GM12875 (cell line): ENCODE measurements around the gene DUSP23.

Source experiments
- H3K4me3 ChIP-seq: one replicate; pipeline ENCODE4 v1.5.1; 2011; ENCODE audit warnings: low read depth, low read length, control low read depth
- TF ChIP-seq, protein P1 (sequence below): IDR thresholded peaks from 2 replicates; pipeline ENCODE4 v1.5.1; 2011; ENCODE audit warnings: low read depth, mild to moderate bottlenecking, control low read depth, inconsistent platforms, low read length, moderate library complexity, borderline replicate concordance; ENCODE audit not compliant: insufficient read depth

DUSP23 gene

DNA sequence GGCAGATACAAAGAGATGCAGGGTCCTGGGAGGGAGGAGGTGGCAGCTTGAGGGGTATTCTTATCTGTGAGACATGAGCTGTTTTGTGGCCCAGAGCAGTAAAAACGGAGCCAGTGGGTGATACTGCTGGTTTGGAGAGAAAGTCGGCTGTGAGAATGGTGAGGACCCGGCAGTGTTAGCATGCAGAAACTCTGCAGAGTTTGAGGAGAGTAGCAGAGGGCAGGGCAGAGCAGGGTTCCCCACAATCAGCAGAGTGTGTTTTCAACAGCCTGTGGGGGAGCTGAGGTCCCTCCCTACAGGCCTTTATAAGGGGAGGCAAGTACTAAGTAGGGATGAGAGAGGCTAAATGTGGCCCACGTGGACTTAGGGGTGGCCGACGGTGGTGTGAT, 46.3 kb downstream of the DUSP23 start:
- TF ChIP-seq, protein P1, sequence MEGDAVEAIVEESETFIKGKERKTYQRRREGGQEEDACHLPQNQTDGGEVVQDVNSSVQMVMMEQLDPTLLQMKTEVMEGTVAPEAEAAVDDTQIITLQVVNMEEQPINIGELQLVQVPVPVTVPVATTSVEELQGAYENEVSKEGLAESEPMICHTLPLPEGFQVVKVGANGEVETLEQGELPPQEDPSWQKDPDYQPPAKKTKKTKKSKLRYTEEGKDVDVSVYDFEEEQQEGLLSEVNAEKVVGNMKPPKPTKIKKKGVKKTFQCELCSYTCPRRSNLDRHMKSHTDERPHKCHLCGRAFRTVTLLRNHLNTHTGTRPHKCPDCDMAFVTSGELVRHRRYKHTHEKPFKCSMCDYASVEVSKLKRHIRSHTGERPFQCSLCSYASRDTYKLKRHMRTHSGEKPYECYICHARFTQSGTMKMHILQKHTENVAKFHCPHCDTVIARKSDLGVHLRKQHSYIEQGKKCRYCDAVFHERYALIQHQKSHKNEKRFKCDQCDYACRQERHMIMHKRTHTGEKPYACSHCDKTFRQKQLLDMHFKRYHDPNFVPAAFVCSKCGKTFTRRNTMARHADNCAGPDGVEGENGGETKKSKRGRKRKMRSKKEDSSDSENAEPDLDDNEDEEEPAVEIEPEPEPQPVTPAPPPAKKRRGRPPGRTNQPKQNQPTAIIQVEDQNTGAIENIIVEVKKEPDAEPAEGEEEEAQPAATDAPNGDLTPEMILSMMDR, result no peak
- H3K4me3 ChIP-seq, result no peak overlapping the region

DNA sequence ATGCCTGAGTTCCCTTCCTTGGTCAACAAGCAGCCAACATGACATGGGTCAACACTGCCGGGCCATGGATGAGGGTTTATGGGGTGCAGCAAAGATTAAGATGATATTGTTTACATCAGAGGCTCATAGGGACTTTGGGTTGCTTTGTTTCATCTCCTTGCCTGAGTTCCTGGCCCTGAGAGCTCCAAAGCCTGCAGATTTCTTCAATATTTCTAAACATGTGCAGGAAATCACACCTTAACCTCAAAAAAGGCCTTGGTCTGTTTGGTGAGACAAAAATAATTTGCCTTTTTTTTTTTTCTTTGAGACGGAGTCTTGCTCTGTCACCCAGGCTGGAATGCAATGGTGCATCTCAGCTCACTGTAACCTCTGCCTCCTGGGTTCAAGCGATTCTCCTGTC, 46.8 kb downstream of the DUSP23 start:
- no peak overlapping the region for H3K4me3 ChIP-seq
- TF ChIP-seq, protein P1, result no peak

DNA sequence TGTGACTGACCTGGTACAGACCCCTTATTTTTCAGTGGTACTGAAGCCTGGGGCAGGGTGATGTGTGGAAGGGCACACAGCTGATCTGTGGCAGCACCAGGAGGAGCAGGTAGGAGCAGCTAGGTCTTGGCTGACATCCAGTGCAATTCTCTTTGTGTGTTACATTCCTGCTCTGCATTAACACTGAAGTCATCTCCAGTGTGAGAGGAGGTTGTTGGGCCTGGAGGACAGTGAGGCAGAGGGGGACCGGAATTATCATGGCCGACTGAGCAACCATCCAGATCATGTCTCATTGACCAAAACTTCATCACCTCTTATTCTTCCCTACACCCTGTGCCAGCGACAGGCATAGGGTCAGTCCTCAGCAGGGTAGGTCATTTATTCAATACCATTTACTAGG, 47.4 kb downstream of the DUSP23 start:
- TF ChIP-seq, protein P1, result no peak
- H3K4me3 ChIP-seq, result no peak overlapping the region

DNA sequence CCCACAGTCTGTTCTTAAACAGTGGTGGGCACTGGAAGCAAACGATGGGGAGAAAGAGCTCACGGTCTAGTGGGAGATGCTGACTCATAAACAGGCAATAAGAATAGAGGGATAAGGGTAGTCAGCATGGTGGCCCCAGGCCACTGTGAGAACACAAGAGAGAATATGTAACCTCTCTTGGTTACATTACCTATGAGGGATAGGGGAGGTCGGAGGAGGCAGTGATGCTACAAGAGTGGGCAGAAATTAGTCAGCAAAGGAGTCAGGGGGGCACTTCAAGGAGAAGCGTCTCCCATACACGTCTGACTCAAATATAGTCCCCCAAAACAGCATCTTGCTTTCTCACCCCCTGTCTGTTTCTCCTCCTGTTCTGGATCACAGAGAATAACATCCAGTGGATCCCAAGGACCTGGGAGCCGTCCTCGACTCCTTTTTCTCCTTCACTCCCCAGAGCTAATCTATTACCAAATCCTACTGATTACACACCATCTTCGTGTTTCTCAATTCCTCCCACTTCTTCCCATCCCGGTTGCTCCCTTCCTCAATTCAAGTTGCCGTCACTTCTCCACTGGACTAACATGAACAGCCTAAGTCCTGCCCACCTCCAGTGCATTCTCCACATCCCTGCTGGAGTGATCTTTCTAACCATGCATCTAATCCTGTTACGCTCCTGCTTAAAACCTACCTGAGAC, 48.0 kb downstream of the DUSP23 start:
- H3K4me3 ChIP-seq, result no peak overlapping the region
- TF ChIP-seq, protein P1, result no peak

DNA sequence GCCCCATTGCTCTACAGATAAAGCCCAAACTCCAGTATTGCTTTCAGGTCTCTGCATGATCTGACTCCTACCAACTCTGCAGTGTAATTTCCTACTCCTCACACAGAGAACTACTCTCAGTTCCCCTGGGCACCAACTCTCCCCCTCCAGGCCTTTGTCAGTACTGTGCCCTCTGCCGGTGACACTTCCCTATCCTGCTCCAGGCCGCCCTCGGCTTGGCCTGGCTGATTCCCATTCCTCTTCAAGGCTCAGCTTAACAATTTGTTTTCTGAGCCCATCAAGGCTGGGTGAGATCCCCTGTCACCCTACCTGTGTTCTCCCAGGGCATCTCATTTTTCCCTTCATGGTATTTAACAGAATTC, 48.5 kb downstream of the DUSP23 start:
- H3K4me3 ChIP-seq, result no peak overlapping the region
- TF ChIP-seq, protein P1, result peak; percentile 64

DNA sequence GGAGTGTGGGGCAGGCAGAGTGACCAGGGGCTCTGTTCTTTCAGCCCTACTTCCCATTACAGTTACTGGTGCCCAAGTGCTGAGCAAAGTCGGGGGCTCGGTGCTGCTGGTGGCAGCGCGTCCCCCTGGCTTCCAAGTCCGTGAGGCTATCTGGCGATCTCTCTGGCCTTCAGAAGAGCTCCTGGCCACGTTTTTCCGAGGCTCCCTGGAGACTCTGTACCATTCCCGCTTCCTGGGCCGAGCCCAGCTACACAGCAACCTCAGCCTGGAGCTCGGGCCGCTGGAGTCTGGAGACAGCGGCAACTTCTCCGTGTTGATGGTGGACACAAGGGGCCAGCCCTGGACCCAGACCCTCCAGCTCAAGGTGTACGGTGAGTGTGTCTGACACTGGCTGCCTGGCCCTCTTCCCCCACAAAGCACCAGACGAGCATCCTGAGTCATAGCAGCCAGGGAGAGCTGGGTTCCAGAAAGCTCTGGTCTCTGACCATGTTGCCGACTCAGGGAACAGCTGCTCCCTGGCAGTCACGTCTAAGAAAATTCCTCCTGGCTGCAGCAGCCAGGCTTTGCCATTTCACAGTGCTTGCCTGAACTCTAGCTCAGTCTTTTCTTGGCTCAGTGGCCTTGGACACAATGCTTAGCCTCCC, 49.2 kb downstream of the DUSP23 start:
- no peak overlapping the region for H3K4me3 ChIP-seq
- TF ChIP-seq, protein P1, result no peak

DNA sequence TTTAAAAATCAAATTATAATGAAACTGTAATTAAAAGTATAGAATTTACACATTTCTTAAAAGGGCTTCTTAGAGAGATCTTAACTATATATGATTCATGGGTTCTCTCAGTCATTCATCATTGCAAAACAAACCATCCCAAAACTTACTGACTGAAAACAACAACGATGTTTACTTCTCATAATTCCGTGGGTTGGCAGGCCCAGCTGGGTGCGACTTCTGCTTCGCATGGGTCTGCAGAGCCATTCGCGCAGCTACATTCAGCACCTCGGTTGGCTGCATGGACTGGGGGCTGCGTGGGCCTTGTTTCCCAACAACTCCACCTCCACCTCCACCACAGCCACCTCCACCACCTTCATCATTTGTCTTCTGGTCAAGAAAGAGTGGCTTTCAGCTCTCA, 50.0 kb downstream of the DUSP23 start:
- TF ChIP-seq, protein P1, result no peak
- H3K4me3 ChIP-seq, result no peak overlapping the region
